PC-3 (cell line): ENCODE measurements around the gene FLNB. TPM values are rescaled to one million over a fixed set of nuclear protein-coding genes. Genes with fewer than 3 reads are reported as not detected.

Source experiments
- ATAC-seq: fragments of 200-7000 bp; cut with Tn5 transposase; 2 replicates; pipeline ENCODE4 v1.9.1; 2020; ENCODE audit warnings: mild to moderate bottlenecking, moderate library complexity
- BruUV-seq: library from RNA; stranded (reverse); fragments of 400-500 nt; replicated peaks from 2 replicates; lab custom pipeline; 2021; lab: Mats Ljungman, UMichigan
- CTCF ChIA-PET: fragments of 300-600 bp; sonication (Branson Sonifier 250); formaldehyde crosslinking; loops from one replicate; lab custom pipeline; 2022; ENCODE audit warnings: antibody characterized with exemption; lab: Charles Lee
- POLR2A ChIA-PET: fragments of 300-600 bp; sonication (Branson Sonifier 250); formaldehyde crosslinking; loops from one replicate; lab custom pipeline; 2022; ENCODE audit warnings: antibody characterized with exemption; ENCODE audit not compliant: unreplicated experiment; lab: Charles Lee
- DNase-seq: peaks from one replicate; pipeline ENCODE4 v3.0.0-alpha.2; 2015
- H2AFZ ChIP-seq: fragments of 300-600 bp; sonication (generic); 2 replicates; pipeline ENCODE4 v1.6.0; 2016; ENCODE audit warnings: antibody characterized with exemption, low read length
- H3F3A ChIP-seq: fragments of 300-600 bp; sonication (generic); one replicate; pipeline ENCODE4 v1.6.0; 2017; ENCODE audit warnings: antibody characterized with exemption, low read length, control low read depth, mild to moderate bottlenecking; ENCODE audit not compliant: unreplicated experiment
- H3K27ac ChIP-seq: fragments of 300-600 bp; sonication (generic); 2 replicates; pipeline ENCODE4 v1.5.1; 2016; ENCODE audit warnings: mild to moderate bottlenecking, low read length
- H3K27me3 ChIP-seq: fragments of 300-600 bp; sonication (generic); 2 replicates; pipeline ENCODE4 v1.6.1; 2016; ENCODE audit warnings: low read length, mixed read lengths
- H3K36me3 ChIP-seq: fragments of 300-600 bp; sonication (generic); 2 replicates; pipeline ENCODE4 v1.6.1; 2016; ENCODE audit warnings: low read depth, mixed run types, low read length, mixed read lengths
- H3K4me1 ChIP-seq: fragments of 300-600 bp; sonication (generic); 2 replicates; pipeline ENCODE4 v1.5.1; 2016; ENCODE audit warnings: low read length; ENCODE audit not compliant: insufficient read depth
- H3K4me2 ChIP-seq: fragments of 300-600 bp; sonication (generic); 2 replicates; pipeline ENCODE4 v1.6.0; 2016; ENCODE audit warnings: low read length
- H3K4me3 ChIP-seq: fragments of 300-600 bp; sonication (generic); 2 replicates; pipeline ENCODE4 v1.5.1; 2016; ENCODE audit warnings: mild to moderate bottlenecking, low read length, mixed read lengths
- H3K79me2 ChIP-seq: fragments of 300-600 bp; sonication (generic); 2 replicates; pipeline ENCODE4 v1.6.1; 2017; ENCODE audit warnings: low read length, mixed read lengths
- H3K9ac ChIP-seq: fragments of 300-600 bp; sonication (generic); 2 replicates; pipeline ENCODE4 v1.6.0; 2016; ENCODE audit warnings: mild to moderate bottlenecking, low read length
- H3K9me2 ChIP-seq: fragments of 300-600 bp; sonication (generic); replicated peaks from 2 replicates; pipeline ENCODE4 v1.6.1; 2016; ENCODE audit warnings: mixed run types, low read length, mixed read lengths
- H3K9me3 ChIP-seq: fragments of 300-600 bp; sonication (generic); 2 replicates; pipeline ENCODE4 v1.6.1; 2016; ENCODE audit warnings: low read length, mixed read lengths
- H4K20me1 ChIP-seq: fragments of 300-600 bp; sonication (generic); 2 replicates; pipeline ENCODE4 v1.6.1; 2016; ENCODE audit warnings: low read length, mixed read lengths
- EZH2 ChIP-seq: fragments of 300-600 bp; sonication (generic); IDR thresholded peaks from one replicate; pipeline ENCODE4 v1.6.1; 2017; ENCODE audit warnings: antibody characterized with exemption, mild to moderate bottlenecking, low read length; ENCODE audit not compliant: unreplicated experiment
- EZH2phosphoT487 ChIP-seq: fragments of 300-600 bp; sonication (generic); IDR thresholded peaks from 2 replicates; pipeline ENCODE4 v1.6.1; 2018; ENCODE audit warnings: mild to moderate bottlenecking, antibody characterized with exemption, low read length, borderline replicate concordance
- intact Hi-C: fragments of 100-400 bp; cut with micrococcal nuclease; formaldehyde crosslinking; loops from 2 replicates; pipeline ENCODE4 v1.9.0; 2023
- total RNA-seq: library from RNA; depleted of rRNA; stranded (reverse); fragments of >200 nt; gene quantifications from 2 replicates; pipeline ENCODE4 v1.2.3, GENCODE V29; 2014
- TF ChIP-seq, protein P1 (sequence below): fragments of 300-600 bp; sonication (generic); conservative IDR thresholded peaks from 2 replicates; pipeline ENCODE4 v1.5.1; 2017; ENCODE audit warnings: antibody characterized with exemption, low read depth, mild to moderate bottlenecking, low read length

FLNB gene
- total RNA-seq, 1 experiment from 2014 or later, result 505 TPM

DNA sequence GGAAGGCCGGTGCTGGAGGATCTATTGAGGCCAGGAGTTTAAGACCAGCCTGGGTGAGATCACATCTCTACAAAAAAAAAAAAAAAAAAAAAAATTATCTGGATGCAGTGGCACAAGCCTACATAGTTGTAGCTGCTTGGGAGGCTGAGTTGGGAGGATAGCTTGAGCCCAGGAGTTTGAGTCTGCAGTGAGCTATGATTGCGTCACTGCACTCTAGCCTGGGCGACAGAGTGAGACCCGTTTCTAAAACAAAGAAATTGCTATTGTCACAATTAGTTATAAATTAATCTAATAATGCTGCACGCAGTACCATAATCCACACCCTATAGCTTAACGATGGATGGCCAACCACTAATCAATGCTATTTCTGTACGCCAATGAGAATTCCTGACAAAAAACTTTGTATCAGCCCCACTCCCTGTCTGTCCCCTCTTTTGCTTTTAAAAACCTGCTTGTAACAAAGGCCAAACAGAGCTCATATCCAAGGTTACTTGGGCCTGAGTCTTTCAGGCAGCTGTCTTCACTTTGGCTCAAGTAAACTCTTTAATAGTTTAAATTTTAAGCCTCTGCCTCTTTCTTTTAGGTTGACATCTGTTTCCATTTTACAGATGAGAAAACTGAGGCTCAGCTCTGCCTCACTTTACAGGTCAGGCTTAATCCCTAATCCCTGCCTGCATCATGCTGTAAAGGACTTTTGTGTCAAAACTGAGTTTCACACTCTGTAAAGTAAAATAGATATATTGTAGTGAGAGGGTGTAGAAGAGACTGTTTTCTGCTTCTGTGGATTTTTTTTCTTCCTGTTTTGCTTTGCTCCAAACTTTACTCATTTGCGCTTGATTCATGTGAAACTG is 10.9 kb downstream of the FLNB start:
- no peaks in the 10 kb centered on the region for H3K27me3 ChIP-seq
- peaks cover 57% of the 10 kb centered on the region for H3K4me1 ChIP-seq
- H3K27ac ChIP-seq, result no peak overlapping the region; the same call in 1 of the 2 replicates
- peaks cover 100% of the 10 kb centered on the region for H3K79me2 ChIP-seq
- POLR2A ChIA-PET, result no interaction called here
- TF ChIP-seq, protein P1, sequence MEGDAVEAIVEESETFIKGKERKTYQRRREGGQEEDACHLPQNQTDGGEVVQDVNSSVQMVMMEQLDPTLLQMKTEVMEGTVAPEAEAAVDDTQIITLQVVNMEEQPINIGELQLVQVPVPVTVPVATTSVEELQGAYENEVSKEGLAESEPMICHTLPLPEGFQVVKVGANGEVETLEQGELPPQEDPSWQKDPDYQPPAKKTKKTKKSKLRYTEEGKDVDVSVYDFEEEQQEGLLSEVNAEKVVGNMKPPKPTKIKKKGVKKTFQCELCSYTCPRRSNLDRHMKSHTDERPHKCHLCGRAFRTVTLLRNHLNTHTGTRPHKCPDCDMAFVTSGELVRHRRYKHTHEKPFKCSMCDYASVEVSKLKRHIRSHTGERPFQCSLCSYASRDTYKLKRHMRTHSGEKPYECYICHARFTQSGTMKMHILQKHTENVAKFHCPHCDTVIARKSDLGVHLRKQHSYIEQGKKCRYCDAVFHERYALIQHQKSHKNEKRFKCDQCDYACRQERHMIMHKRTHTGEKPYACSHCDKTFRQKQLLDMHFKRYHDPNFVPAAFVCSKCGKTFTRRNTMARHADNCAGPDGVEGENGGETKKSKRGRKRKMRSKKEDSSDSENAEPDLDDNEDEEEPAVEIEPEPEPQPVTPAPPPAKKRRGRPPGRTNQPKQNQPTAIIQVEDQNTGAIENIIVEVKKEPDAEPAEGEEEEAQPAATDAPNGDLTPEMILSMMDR, result no peak
- TF ChIP-seq EZH2phosphoT487, result no peak
- TF ChIP-seq EZH2, result no peak
- peaks cover 84% of the 10 kb centered on the region for H4K20me1 ChIP-seq
- intact Hi-C loops, result no loop called here
- CTCF ChIA-PET, result interaction anchor here (0.6 kb wide), 1 partner anchor 10 kb away, joined by 7 read pairs; no protein-coding TSS in a partner anchor
- no peaks in the 10 kb centered on the region for H3F3A ChIP-seq
- no peaks in the 10 kb centered on the region for H3K9me2 ChIP-seq
- DNase-seq (no peak), ATAC-seq (no peak)
- peaks cover 18% of the 10 kb centered on the region for H3K36me3 ChIP-seq
- peak overlapping the region; percentile 0; the same call in 1 of the 2 replicates for H3K4me2 ChIP-seq
- H3K9me3 ChIP-seq, result no peaks in the 10 kb centered on the region
- H3K4me3 ChIP-seq, result no peak overlapping the region
- no TSS peak for BruUV-seq
- no peak overlapping the region for H3K9ac ChIP-seq
- no peak overlapping the region for H2AFZ ChIP-seq

DNA sequence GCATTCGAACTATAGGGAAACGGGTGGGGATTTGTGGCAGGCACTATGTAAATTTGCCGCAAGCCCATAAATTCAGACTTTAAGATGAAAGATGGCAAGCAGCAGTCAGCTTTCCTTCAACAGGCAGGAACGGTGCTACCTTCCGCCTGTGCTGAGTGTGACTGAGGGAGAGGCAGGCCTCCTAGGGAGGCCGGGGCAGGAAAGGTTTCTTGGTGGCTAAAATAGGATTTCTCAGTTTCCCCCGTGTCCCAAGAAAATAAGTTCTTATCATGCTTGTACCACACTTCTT is 12.5 kb downstream of the FLNB start:
- peaks cover 9% of the 10 kb centered on the region; the same call in 1 of the 2 replicates for H3K36me3 ChIP-seq
- H2AFZ ChIP-seq, result no peak overlapping the region
- peaks cover 100% of the 10 kb centered on the region for H3K79me2 ChIP-seq
- H3K4me1 ChIP-seq, result peaks cover 62% of the 10 kb centered on the region
- peak overlapping the region; percentile 28 for H3K27ac ChIP-seq
- no peaks in the 10 kb centered on the region for H3K9me3 ChIP-seq
- H3K27me3 ChIP-seq, result no peaks in the 10 kb centered on the region
- ATAC-seq, result no peak; the same call in 1 of the 2 replicates
- no TSS peak for BruUV-seq
- no peaks in the 10 kb centered on the region for H3K9me2 ChIP-seq
- 0 out of 2 replicates have a peak overlapping the region, but pooled peaks have one; percentile 6 for H3K4me3 ChIP-seq
- H3K4me2 ChIP-seq, result peak overlapping the region; percentile 31
- ChIA-PET POLR2A (no interaction called here), CTCF (no interaction called here)
- intact Hi-C loops, result no loop called here
- H3K9ac ChIP-seq, result no peak overlapping the region
- TF ChIP-seq EZH2phosphoT487 (no peak), EZH2 (no peak)
- H4K20me1 ChIP-seq, result peaks cover 78% of the 10 kb centered on the region
- no peaks in the 10 kb centered on the region for H3F3A ChIP-seq
- DNase-seq, result no peak

DNA sequence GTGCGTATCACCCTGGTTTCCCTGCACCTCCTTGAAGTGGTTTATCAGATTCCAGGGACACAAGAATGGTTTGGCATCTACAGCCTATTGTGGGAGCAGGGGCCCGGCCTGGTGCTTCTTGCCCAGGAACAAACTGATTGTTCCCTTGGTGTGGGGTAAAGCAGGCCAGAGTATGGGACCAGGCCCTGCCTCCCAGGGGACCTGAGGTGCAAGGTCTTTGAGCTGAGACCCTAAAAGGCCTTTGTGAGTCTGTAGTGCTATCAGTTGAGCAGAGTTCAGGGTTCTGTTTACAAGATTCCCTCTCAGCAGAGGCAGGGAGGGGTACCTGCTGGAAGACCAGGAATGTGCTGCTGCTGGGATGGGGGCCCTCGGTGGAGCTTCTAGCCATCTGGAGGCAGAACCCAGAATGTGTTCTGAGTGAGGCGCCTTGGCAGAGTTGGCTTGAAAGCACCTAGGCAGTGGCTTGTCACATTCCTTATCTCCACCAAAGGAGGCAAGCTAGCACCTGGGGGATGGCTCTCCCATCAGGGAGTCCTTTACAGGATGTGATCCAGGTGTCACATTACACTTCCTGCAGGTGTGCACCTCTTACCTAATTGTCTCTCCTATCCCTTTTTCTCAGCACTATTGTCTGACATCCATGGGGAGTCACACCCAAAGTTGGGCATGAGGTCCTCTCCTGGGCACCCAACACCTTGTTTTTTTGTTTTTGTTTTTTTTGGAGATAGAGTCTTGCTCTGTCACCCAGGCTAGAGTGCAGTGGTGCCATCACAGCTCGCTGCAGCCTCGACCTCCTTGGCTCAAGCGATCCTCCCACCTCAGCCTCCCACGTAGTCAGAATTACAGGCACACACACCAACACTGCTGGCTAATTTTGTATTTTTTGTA is 13.1 kb downstream of the FLNB start:
- H4K20me1 ChIP-seq, result peaks cover 80% of the 10 kb centered on the region
- ATAC-seq, result peak; percentile 31
- peaks cover 100% of the 10 kb centered on the region for H3K79me2 ChIP-seq
- H3K9me2 ChIP-seq, result no peaks in the 10 kb centered on the region
- H2AFZ ChIP-seq, result no peak overlapping the region
- H3K4me3 ChIP-seq, result 0 out of 2 replicates have a peak overlapping the region, but pooled peaks have one; percentile 6
- TF ChIP-seq, protein P1, result no peak
- no peak for TF ChIP-seq EZH2phosphoT487
- no peak for TF ChIP-seq EZH2
- H3K4me2 ChIP-seq, result peak overlapping the region; percentile 31
- peaks cover 66% of the 10 kb centered on the region for H3K4me1 ChIP-seq
- ChIA-PET POLR2A (no interaction called here), CTCF (interaction anchor here (0.6 kb wide), 1 partner anchor 566 kb away, joined by 3 read pairs; no protein-coding TSS in a partner anchor)
- DNase-seq, result peak; percentile 66
- no peaks in the 10 kb centered on the region for H3F3A ChIP-seq
- H3K36me3 ChIP-seq, result peaks cover 8% of the 10 kb centered on the region; the same call in 1 of the 2 replicates
- no TSS peak for BruUV-seq
- peak overlapping the region; percentile 37 for H3K27ac ChIP-seq
- intact Hi-C loops, result no loop called here
- H3K9me3 ChIP-seq, result no peaks in the 10 kb centered on the region
- no peak overlapping the region for H3K9ac ChIP-seq
- H3K27me3 ChIP-seq, result no peaks in the 10 kb centered on the region
